HEK293T (cell line): ENCODE measurements around the gene TTC7B.

Source experiments
- FOXA1 ChIP-seq: fragments of 450-650 bp; IDR thresholded peaks from 2 replicates; pipeline ENCODE4 v1.6.1; 2016; ENCODE audit warnings: mild to moderate bottlenecking
- LEF1 ChIP-seq: fragments of 450-650 bp; IDR thresholded peaks from 2 replicates; pipeline ENCODE4 v1.6.1; 2017; ENCODE audit warnings: mild to moderate bottlenecking, borderline replicate concordance
- SP1 ChIP-seq: fragments of 450-650 bp; IDR thresholded peaks from 2 replicates; pipeline ENCODE4 v1.6.1; 2017
- TARDBP ChIP-seq: fragments of 450-650 bp; IDR thresholded peaks from 2 replicates; pipeline ENCODE4 v1.6.1; 2016

- TF ChIP-seq SP1 = no peak
- no peak for TF ChIP-seq FOXA1
- TF ChIP-seq TARDBP = no peak
- no peak for TF ChIP-seq LEF1
These were observed 183.8 kb downstream of the TTC7B start for GRCh38 chr14:90632451-90632850.
